GM12801 (cell line): ENCODE results near the gene CACNA1D.

Experiments used
- TF ChIP-seq, protein P1 (sequence below): IDR thresholded peaks from one replicate; pipeline ENCODE4 v1.5.1; 2011; ENCODE audit warnings: control low read depth; ENCODE audit not compliant: insufficient read length; ENCODE audit errors: extremely low read depth

Gene CACNA1D

DNA sequence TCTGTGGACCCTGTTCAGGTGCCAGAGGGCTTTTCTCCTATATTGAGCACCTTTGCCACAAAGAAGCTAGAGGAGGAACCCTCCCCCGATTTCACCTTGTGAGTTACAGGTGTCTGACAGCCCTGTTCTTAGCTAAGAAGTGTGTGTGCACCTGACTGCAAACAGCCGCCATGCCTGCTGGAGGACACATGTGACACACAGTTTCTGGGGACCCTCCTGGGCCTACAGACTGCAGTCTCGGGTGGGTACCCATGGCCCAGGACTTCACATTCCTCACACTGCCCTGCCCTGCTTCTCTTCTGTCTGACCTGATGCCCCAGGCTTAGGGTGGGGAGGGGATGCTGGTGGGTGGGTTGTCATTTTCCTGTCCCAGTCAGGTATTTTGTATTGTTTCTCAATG lies 140.6 kb downstream of the CACNA1D start:
- TF ChIP-seq, protein P1, sequence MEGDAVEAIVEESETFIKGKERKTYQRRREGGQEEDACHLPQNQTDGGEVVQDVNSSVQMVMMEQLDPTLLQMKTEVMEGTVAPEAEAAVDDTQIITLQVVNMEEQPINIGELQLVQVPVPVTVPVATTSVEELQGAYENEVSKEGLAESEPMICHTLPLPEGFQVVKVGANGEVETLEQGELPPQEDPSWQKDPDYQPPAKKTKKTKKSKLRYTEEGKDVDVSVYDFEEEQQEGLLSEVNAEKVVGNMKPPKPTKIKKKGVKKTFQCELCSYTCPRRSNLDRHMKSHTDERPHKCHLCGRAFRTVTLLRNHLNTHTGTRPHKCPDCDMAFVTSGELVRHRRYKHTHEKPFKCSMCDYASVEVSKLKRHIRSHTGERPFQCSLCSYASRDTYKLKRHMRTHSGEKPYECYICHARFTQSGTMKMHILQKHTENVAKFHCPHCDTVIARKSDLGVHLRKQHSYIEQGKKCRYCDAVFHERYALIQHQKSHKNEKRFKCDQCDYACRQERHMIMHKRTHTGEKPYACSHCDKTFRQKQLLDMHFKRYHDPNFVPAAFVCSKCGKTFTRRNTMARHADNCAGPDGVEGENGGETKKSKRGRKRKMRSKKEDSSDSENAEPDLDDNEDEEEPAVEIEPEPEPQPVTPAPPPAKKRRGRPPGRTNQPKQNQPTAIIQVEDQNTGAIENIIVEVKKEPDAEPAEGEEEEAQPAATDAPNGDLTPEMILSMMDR: no peak

DNA sequence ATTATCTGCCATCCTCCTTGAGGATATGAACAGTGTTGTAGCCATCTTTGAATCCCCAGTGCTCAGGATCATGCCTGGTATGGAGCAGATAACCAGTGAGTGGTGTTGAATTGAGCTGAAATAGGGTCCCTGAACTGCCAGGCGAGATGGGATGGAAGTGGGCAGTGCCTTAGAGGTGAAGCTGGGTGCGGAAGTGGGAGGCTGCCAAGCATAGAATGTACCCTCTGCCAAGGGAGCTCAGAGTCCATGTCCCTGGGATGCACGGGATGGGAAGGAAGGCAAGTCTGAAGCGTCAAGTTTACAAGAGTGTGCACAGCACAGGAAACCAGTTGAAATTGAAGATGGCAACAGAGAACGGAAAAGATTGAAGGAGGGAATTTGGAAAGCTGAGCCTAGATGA lies 147.0 kb downstream of the CACNA1D start:
- TF ChIP-seq, protein P1: no peak

DNA sequence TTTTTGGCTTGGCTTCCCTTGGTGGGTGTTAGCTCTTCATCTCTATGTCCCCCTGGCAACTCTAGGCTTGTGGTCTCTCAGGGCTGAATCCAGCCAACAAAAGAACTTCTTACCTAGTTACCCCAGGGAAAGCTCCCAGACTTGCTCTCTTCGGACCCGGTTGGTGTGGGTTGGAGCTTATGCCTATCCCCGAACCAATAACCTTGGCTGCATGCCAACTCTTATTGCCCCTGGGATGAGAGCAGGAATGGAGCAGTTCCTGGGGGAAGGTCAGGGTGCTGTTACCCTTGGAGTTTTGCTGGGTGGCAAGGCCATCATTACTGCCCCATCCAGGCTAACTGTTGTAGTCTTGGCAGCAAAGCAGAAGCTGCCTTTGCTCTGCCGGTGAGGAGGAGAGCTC lies 147.8 kb downstream of the CACNA1D start:
- TF ChIP-seq, protein P1: no peak

DNA sequence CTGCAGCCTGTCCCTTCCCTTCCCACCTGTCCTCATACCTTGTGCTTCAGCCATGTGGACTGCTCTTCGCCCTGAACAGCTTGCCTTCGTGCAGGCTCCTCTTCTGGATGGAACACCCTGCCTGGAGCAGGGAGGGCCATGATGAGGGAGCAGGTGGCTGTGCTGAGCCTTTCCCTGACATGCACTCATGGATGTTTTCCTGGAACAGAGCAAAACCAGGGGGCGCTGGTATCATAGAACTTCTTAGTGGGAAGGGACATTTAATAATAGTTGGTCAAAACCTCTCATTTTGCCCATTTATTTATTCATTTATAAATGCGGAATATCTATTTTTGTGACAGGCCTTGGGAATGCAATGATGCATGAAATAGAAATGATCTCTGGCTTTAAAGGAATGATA lies 149.3 kb downstream of the CACNA1D start:
- TF ChIP-seq, protein P1: no peak

DNA sequence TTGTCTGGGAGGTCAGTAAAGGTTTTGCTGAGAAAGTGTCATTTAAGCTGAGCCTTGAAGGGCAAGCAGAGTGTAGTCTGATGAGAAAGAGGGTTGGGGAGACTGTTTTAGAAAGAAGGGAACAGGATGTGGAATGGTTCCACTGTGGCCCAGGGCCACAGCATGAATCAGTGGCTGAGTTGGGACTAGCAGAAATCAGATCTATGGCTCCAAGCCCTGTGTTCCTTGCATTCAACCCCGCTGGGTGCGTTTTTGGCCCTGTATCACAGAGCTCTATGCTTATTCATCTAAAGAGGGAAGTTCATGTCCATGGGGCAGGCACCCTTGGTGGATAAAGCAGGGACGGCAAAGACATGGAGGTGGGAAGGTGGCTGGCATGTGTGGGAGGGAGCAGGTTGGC lies 151.3 kb downstream of the CACNA1D start:
- TF ChIP-seq, protein P1: no peak

DNA sequence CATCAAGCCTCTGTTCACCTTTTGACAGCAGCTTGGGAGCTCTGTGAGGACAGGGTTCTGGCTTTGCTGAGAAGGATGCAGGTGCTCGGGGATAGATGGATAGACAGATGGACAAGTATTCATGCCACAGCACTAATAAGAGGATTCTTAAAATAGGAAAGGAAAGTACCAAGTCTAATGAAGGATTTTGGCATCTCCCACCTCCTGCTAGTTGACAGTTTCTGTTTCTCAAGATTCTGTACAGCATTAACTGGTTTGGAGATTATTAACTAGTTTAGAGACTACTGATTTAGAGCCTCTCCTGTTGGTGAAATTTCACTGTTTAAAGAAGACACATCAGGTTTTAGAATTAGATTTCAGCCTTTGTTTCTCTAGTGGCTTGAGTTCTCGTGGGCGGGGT lies 152.3 kb downstream of the CACNA1D start:
- TF ChIP-seq, protein P1: no peak

DNA sequence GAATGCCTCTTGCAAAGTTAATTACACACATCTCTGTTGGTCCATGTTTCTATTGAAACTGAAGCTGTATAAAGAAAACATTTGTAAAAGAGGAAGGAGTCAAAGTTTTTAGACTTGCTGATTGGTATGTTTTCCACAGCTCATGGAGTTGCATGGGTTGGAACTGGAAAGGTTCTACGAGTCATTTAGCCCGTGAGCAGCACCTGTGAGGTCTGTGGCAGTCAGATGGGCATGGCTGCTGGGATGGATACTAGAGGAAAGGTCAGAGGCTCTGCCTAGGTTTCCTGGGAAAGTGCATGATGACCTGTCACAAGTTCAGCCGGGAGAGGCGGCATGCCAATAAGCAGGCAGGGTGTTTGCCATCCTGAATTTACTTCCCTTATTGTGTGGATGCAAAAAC lies 155.4 kb downstream of the CACNA1D start:
- TF ChIP-seq, protein P1: no peak

DNA sequence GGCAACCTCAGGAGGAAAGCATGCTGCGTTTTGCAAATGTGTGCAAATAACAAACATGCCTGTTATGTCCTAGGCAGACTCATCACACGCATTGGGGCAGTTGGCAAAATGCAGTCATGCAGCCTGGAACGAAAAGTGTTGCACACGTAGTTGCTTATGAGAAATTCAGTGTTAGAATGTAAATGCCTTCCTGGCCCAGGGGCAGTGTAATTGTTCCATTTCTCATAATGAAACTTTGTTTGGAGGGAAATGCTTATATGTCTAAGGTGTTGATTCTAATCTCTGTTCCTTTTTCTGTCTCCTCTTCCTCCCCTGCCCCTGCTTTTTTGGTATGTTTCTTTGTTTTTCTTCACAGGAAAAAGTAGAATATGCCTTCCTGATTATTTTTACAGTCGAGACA lies 156.0 kb downstream of the CACNA1D start:
- TF ChIP-seq, protein P1: no peak
